ENCODE measurements around the gene HEY2. TPM values are rescaled to one million over a fixed set of nuclear protein-coding genes. Genes with fewer than 3 reads are reported as not detected.

The HEY2 gene
- polyA plus RNA-seq, 4 donors = 7.0 to 8.0 (median 7.5) TPM

DNA sequence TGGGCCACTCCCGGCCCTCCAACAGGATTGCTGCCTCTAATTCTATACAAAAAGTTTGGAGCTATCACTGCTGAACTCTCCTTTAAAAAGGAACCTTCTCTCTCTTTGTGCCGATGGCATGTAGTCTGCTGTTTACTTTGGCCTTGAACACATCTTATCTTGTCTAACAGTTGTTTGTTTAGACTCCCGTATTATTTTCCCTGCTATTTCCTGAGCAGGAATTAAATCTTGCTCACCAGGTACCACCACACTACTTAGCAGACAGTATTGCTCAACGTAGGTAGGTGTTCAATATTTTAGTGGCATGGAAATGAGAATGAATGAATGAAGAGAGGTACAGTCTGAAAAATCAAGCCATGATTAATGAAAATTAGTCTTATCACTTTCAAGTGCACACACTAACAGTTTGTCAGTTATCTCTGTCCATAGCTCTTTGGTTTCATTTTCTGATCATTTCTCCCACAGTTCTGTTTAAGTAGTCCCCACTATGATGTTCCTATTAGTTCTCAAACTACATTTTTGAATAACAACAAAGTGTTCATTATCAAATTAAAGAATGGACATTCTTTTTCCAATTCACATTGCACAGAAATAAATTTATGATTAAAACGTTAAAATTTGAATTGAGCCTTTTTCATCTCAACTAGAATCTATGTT is 6.8 kb upstream of the HEY2 start:
- no peak for DNase-seq (ENCODE audit: low read depth in 4 of 4, low spot score in 2 of 4)

DNA sequence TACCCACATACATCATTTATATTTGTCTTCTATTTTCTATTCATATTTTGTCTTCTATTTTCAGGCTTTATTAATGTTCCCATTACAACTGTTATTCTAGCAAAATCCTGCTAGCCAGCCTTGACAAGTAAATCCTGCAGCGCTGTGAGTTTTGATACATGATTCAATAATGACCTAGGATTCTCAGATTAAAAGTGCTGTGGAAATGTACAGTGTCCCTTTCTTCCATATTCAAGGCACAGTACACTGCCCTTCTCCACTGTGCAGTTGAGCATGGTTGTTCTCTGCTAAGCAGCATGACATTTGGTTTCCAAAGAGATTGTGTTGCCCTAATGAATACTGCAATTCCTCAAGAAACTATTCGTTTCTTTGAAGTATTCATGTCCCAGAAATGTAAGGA is 5.8 kb upstream of the HEY2 start:
- DNase-seq (ENCODE audit: low read depth in 4 of 4, low spot score in 2 of 4) = no peak

DNA sequence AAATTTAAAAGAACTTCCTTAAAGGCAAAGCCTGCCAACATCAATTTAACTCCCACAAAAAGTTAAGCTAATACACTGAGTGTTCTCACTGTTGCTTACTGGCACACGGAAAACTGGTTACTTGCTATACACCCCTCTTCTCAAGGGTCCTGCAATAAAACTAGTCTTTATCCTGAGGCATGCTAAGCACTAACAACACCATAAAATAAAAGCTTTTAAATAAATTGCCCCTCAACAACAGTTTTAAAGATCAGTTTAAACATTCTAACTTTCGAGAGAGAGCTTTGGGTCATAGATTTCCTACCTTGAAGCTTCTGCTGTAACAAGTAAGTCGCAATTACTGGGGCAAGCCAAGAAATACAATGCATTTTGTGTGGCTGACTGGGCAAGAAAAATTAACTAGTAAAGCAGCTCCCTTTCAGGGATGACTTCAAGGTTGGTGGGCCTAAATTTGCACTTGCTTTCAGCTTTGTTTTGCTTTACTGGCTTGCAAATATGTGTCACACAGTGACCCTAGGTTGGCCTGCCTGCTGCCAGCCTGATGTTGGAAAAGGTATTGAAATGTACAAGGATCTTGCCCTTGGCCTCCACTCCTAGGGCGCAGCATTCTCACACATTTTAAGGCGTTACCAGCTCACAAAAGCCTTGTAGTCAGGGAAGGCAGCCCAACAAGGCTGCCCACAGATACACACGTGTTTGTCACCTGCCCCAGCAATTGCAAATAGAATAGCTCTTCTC is 4.0 kb upstream of the HEY2 start:
- no peak for DNase-seq (ENCODE audit: low read depth in 4 of 4, low spot score in 2 of 4)

DNA sequence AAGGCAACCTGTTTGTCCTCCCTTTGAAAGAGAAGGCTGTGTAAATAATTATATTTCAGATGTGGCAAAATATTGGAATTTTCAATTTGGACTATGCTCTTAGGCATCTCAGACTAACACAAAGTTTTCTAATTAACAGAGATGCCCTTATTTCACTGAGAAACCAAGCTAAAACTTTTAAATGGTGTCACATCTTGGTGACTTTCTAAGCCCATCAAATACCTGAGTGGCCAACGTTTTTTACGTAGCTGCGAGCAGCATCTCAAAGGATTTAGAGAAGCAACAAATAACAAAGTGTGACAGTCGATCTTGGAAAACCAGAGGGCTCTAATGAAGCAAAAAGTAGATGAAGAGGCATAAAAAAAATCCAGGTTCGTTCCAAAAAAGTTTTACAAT is 3.4 kb upstream of the HEY2 start:
- DNase-seq (ENCODE audit: low read depth in 4 of 4, low spot score in 2 of 4) = no peak

DNA sequence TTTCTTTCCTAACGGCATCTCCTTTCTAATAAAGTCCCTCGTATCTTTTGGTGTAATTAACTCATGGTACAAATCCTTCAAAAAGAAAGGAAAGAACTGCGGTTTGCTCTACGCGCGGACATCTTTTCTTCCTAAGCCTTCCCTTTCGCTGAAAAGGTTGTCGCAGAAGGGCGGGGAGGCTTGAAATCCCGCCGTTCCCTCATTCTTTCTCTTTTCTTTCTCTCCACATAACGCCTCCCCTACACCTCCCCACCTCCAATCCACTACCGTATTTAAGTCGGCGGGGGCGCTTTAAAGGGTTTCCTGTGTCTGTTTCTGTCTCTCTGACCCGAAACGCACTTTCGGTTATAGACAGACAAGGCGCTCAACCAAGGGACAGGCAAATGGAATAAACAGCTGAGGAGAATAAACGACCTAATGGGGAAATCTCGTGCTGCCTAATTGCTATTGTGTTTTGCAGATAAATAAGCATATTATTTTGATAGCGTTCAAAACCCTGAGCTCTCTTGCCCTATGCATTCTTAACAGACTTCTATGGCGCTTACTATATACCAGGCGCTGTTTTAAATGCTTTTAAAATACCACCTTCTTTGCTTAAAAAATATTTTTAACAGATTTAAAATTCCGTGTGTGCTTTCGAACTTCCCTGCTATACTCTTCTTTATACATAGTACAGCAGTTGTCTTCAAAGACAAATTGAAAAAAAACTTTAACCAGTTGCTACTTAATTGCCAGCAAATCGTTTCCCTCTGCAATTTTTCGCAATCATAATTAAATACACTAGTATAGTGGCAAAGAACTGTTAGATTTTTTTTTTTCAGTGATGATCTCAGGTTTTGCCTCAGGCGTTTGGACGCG is 2.5 kb upstream of the HEY2 start:
- DNase-seq (ENCODE audit: low read depth in 4 of 4, low spot score in 2 of 4) = peak in 1 of 4 donors; percentile 58

DNA sequence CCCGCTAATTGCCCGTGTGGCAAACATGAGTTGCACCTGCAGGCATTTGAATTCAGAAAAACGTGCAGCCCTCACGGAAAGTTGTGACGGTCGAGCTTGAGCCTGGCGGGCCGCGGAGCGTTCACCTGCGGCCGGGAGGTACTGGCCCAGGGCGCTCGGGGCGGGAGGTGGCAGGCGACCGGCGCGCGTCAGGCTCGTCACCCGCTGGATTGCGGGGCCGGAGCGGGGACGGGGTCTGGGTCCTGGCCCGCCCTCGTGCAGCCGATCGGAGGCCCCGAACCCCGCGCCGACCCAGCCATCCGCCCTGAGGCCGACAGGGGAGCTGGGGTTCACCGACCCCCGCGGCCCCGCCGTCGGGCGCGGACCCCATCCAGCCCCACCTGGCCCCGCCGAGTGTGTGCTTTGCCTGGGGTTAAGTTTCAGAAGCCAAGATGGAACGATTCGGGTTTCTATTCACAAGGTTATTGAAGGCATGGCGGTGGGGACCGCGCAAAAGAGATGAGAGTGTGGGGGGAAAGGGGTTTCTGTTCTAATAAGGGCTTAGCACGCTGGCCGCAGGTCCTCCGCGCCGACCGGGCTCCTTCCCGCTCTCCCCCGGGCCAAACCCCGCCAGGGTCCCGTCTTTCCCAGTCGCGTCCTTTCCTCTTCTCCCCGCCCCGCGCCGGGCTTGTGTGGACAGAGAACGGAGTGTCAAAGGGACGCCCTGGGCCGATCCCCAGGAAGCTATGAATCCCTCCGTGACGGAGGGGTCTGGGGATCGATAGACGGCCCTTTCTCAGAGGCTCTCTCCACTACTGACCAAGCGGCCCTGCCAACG is 1.6 kb upstream of the HEY2 start:
- no peak for DNase-seq (ENCODE audit: low read depth in 4 of 4, low spot score in 2 of 4)

DNA sequence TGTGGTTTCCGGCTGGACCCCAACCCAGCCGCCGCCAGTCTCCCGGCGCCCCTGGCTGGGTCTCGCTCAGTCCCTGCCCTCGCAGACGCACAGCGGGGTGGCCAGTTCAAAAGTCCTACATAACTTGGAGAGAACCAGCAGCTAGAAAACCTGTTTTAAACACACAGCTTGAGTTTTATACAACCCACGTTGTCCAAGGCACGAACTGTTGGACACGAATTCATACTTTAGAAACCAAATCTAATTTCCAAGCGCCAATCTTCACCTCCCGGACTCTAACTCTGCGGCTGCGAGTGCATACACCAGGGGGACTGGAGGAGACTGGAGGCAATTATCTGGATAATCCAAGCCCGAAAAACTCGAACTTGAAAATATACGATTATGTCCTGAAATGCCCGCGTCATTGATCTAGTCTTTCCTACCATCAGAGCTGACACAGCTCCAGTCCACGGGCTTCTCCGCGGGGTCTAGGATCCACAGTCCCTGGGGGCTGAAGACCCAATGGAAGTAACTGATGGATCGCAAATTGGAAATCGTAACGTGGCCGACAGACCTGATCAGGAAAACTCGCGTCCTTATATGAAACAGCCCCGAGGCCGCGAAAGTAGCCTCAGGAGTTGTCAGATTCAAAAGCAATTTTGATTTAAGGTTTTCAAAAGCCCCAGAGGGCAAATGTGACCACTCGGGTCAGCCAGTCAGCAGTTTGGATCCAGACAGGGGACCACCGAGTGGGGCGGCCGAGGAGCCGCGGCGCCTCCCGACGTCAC is 843 bp upstream of the HEY2 start:
- peak in 1 of 4 donors; percentile 46 for DNase-seq (ENCODE audit: low read depth in 4 of 4, low spot score in 2 of 4)

DNA sequence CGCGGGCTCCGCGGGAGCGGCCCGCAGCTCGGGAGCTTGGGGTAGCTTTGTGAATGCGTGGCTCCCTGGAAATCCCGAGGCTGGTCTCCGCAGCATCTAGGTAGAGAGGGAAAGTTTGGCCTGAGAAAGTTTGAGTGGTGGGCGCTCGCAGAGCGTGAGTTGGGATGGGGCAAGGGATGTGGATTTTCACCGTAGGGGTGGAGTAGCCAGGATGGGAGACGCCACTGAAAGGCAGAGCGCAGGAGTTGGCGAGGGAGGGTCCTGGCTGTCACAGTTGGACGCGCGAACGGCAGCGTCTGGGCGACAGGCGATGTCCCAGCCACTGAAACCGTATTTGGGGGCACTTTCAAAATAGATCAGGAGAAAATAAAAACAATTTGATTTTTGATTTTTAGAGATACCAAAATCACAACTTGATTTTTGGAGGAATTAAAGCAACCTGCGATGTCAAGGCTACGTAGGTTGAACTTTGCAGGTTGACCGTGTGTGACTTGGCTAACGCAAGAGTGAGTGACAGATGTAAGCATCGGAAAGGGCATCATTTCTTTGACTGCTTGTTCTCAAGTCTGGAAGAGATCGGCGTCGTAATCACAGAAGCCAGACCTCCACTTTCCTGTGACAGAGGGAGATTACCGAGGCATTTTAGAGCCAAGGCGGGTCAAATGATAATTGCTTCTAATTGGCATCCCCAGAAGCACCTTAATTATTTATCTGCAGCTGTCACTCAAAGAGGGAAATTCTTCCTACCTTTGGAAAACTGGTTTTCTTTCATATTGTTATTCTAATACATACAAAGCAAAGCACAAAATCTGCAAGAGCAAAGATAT is 646 bp downstream of the HEY2 start:
- DNase-seq (ENCODE audit: low read depth in 4 of 4, low spot score in 2 of 4) = no peak

DNA sequence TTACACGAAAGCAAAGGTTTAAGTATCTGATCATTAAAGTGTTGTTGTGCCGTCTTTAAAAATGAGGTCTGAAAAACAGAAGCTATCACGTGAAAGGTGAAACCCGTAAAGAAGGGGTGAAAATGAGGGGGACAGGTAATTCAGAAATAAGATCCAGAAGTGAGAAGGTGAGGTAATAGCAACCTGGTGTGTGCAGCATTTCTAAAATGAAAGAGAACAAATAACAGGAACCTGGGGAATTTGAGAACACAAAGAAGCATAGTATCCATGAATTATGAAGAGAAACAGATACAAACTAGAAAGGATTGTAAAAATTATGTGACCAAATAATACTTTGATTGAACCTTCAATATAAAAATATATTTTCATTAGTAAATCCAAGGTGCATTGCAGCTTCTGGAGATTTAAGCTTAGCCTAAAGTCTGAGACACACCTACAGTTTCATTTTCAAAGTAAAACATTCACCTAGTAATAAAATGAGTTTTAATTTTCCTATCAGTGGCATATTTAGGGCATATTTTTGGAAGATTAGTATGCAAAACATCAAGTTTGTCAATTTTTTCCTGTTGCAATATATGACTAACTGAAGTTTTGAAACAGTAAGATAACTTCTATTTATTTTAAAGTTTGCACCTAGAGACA is 1.4 kb downstream of the HEY2 start:
- DNase-seq (ENCODE audit: low read depth in 4 of 4, low spot score in 2 of 4) = no peak

DNA sequence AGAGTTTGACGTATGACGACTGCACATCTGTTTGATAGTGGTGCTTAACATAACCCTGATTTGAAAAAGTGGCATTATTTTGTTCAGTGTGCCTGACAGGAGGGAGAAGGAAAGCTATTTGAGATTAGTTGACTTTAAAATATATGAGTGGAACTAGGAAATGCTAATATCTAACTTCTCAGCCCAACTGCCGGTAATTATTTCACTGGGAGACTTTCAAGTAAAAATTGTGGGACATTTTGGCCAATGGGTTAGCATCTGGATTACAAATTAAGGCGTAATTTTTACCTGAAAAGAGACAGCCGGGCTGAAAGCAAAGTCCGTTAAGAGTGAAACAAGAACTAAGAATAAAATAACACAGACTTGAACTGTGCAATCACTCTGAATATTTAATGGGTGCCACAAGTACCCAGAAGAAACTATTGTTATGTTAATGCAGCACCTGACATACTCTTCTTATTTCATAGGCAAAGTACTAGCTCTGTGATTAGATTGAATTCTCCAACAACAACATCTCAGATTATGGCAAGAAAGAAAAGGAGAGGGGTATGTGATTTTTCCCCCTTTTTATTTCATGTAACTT is 2.0 kb downstream of the HEY2 start:
- no peak for DNase-seq (ENCODE audit: low read depth in 4 of 4, low spot score in 2 of 4)

DNA sequence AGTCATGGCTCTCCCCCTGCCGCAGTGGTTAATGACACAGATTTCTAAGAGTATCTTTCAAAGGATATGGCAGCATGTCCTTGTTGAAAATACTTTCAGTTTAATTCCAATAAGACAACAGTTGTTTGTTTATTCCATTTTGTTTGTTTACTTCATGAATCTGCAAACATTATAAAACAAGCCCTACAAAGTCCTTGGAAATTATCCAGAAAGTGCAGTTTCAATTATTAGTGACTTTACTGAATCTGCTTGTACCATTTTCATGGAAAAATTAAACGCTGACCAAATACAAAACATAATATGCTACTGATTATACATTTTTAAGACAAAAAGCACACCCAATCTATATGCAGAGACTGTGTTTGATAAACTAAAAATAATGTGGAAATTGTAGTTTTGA is 3.3 kb downstream of the HEY2 start:
- DNase-seq (ENCODE audit: low read depth in 4 of 4, low spot score in 2 of 4) = no peak

DNA sequence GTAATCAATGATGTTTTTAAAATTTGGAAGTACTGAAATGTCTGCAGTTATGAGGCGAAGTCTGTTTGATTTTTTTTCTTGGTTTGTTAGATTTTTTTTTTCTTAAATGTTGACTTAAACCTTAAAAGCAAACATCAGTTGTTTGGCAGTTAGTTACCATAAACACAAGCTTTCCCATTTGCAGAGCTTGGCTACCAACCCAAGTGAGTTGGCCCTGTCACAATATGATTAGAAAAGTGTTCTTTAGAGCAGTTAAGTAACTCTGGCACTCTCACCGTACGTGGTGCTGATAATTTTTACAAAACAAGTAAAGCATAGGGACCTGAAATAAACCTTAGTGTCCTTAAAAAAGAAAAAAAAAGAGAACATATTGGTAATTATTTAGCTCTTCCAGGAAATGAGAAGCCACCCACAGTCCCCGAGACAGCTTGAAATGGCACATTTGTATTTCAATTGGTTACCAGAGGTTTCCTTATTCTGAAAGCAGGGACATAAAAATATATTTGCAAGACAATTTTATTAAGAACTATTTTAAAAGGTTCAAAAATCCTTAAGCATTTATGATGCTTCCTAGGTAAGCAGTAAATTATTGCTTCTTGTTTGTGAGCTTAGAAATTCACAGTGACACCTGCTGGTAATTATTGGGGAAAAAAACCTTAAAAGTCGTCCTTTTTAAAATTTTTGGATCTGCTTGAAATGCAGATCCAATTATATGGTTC is 3.9 kb downstream of the HEY2 start:
- DNase-seq (ENCODE audit: low read depth in 4 of 4, low spot score in 2 of 4) = no peak

DNA sequence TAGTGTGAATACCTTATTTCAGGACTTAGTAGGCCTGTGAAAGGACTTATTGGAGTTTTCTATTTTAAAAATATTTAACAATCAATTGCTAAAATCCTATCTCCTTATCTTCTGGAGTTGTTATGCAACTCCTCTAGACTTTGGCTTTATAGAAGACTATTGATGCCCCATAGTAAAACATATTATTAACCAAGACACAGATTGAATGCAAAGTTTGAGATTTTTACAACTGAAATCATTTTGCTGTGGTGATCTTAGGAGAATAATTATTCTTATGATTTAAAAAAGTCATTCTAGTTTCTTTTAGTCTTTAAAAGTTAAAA is 4.5 kb downstream of the HEY2 start:
- no peak for DNase-seq (ENCODE audit: low read depth in 4 of 4, low spot score in 2 of 4)

DNA sequence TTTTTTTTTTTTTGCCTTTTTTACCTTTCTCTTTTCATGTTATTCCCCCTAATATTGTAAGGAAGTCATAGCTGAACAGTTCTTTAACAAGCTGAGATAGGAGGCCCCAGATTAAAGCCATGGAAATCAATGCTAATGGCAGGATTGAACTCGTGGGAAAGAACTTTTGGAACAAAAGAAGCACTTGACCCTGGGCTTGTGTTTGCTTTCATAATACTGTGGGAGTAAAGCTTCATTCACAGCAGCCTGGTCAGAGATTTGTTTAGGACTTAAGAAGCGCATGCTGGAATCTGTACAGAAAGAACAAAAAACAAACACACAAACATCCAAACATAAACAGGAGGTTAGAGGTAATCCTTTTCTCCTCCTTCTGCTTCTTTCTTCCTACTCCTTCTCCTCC is 5.1 kb downstream of the HEY2 start:
- no peak for DNase-seq (ENCODE audit: low read depth in 4 of 4, low spot score in 2 of 4)

DNA sequence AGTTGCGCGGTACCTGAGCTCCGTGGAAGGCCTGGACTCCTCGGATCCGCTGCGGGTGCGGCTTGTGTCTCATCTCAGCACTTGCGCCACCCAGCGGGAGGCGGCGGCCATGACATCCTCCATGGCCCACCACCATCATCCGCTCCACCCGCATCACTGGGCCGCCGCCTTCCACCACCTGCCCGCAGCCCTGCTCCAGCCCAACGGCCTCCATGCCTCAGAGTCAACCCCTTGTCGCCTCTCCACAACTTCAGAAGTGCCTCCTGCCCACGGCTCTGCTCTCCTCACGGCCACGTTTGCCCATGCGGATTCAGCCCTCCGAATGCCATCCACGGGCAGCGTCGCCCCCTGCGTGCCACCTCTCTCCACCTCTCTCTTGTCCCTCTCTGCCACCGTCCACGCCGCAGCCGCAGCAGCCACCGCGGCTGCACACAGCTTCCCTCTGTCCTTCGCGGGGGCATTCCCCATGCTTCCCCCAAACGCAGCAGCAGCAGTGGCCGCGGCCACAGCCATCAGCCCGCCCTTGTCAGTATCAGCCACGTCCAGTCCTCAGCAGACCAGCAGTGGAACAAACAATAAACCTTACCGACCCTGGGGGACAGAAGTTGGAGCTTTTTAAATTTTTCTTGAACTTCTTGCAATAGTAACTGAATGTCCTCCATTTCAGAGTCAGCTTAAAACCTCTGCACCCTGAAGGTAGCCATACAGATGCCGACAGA is 9.9 kb downstream of the HEY2 start:
- no peak for DNase-seq (ENCODE audit: low read depth in 4 of 4, low spot score in 2 of 4)

DNA sequence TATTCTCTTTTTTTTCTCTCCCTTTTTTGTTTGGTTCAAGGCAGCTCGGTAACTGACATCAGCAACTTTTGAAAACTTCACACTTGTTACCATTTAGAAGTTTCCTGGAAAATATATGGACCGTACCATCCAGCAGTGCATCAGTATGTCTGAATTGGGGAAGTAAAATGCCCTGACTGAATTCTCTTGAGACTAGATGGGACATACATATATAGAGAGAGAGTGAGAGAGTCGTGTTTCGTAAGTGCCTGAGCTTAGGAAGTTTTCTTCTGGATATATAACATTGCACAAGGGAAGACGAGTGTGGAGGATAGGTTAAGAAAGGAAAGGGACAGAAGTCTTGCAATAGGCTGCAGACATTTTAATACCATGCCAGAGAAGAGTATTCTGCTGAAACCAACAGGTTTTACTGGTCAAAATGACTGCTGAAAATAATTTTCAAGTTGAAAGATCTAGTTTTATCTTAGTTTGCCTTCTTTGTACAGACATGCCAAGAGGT is 10.6 kb downstream of the HEY2 start:
- DNase-seq (ENCODE audit: low read depth in 4 of 4, low spot score in 2 of 4) = no peak

DNA sequence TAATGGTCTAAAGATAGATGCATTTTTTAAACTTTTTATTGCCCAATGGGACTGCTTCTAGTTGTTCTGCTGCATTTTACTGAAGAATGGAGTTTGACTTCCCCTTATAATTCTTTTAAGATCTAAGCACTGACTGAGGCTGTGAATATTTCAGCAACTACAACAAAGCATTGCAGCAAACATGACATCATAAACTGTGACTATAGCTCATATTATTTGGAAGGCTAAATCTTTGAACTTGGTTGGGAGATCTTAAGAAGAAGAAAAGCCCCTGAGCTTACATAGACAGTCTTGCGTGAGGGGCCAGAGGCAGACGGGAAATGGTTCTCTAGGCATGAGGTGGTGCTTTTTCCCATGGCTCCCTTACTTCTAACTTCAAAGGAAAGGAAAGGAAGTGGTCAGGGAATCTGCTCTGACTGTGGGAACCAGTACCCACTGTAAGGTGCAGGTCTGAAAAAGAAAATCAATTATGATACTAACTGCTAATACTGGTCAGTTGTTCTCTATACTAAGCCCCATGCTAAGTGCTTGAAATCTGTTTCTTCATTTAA is 14.8 kb downstream of the HEY2 start:
- no peak for DNase-seq (ENCODE audit: low read depth in 4 of 4, low spot score in 2 of 4)

Data from left renal cortex interstitium (tissue), 4 donors.